Activated CD8-positive, alpha-beta memory T cell treated with anti-CD3 and anti-CD28 coated beads, Interleukin-2, amount 50 U/mL, for 24 hours (primary cell): ENCODE results near the gene KRCC1.
"Not testable (repeated sequence)": the region's sequence is repeated elsewhere in the genome, so short reads cannot be mapped to it uniquely, and the experiment has no call there.

Experiments used
- DNase-seq: peaks from one replicate; pipeline ENCODE4 v3.0.0-alpha.2; 2020; ENCODE audit errors: extremely low read depth

Gene KRCC1

GRCh38 chr2:88000474-88000873 is 55.1 kb downstream of the KRCC1 start:
- not testable (repeated sequence) for DNase-seq

GRCh38 chr2:87996570-87996969 is 59.0 kb downstream of the KRCC1 start:
- DNase-seq, result no peak

- no peak for DNase-seq
These were observed 59.8 kb downstream of the KRCC1 start for GRCh38 chr2:87995756-87996155.

GRCh38 chr2:87994304-87994850 is 61.2 kb downstream of the KRCC1 start:
- DNase-seq, result not testable (repeated sequence)

GRCh38 chr2:87992569-87992968 is 63.0 kb downstream of the KRCC1 start:
- DNase-seq, result not testable (repeated sequence)

GRCh38 chr2:87987473-87987872 is 68.1 kb downstream of the KRCC1 start:
- DNase-seq, result not testable (repeated sequence)

GRCh38 chr2:87985902-87986301 is 69.7 kb downstream of the KRCC1 start:
- DNase-seq, result not testable (repeated sequence)

- not testable (repeated sequence) for DNase-seq
These were observed 74.4 kb downstream of the KRCC1 start for GRCh38 chr2:87981182-87981581.
